Transverse colon (tissue), 4 donors: Measurements from ENCODE around the gene RNFT2.

ENCODE experiments used
- EP300 ChIP-seq: sonication (generic); formaldehyde crosslinking; IDR thresholded peaks from one replicate; pipeline ENCODE4 v1.6.1; 2017; ENCODE audit warnings: antibody characterized with exemption, low read depth
- POLR2A ChIP-seq: fragments of 450-650 bp; IDR thresholded peaks from one replicate; pipeline ENCODE4 v1.6.1; 2016; ENCODE audit warnings: antibody characterized with exemption, mild to moderate bottlenecking, moderate library complexity
- POLR2AphosphoS5 ChIP-seq, 3 donors: sonication (generic); formaldehyde crosslinking; IDR thresholded peaks; one replicate each; pipeline ENCODE4 v1.6.1; 2016; ENCODE audit warnings: antibody characterized with exemption in 3 of 3
- TF ChIP-seq, protein P1 (sequence below), 5 experiments: fragments of 200-600 bp in 3 of 5; fragments of 450-650 bp in 2 of 5; sonication (generic) in 3 of 5; IDR thresholded peaks; 1 replicate in 2 of 5; 2 replicates in 3 of 5; pipeline ENCODE4 v1.5.1; 2016 to 2017; ENCODE audit warnings: antibody characterized with exemption in 5 of 5, inconsistent platforms in 3 of 5, mild to moderate bottlenecking in 2 of 5, moderate library complexity in 1 of 5

- TF ChIP-seq, protein P1, sequence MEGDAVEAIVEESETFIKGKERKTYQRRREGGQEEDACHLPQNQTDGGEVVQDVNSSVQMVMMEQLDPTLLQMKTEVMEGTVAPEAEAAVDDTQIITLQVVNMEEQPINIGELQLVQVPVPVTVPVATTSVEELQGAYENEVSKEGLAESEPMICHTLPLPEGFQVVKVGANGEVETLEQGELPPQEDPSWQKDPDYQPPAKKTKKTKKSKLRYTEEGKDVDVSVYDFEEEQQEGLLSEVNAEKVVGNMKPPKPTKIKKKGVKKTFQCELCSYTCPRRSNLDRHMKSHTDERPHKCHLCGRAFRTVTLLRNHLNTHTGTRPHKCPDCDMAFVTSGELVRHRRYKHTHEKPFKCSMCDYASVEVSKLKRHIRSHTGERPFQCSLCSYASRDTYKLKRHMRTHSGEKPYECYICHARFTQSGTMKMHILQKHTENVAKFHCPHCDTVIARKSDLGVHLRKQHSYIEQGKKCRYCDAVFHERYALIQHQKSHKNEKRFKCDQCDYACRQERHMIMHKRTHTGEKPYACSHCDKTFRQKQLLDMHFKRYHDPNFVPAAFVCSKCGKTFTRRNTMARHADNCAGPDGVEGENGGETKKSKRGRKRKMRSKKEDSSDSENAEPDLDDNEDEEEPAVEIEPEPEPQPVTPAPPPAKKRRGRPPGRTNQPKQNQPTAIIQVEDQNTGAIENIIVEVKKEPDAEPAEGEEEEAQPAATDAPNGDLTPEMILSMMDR (IDR thresholded peaks at IDR 0.05): no peak
- no peak for TF ChIP-seq POLR2AphosphoS5 (IDR thresholded peaks at IDR 0.05)
- no peak for TF ChIP-seq POLR2A
- no peak for TF ChIP-seq EP300
These were observed 95.4 kb downstream of the RNFT2 start for GRCh38 chr12:116833474-116833873.
